Osteoblast (primary cell): ENCODE results near the gene TMEM161B. TPM values are rescaled to one million over a fixed set of nuclear protein-coding genes. Genes with fewer than 3 reads are reported as not detected.
"Not testable (repeated sequence)": the region's sequence is repeated elsewhere in the genome, so short reads cannot be mapped to it uniquely, and the experiment has no call there.

ENCODE experiments used
- DNase-seq: peaks from one replicate; pipeline ENCODE4 v3.0.0; 2011; ENCODE audit warnings: low spot score, mixed read lengths; ENCODE audit not compliant: insufficient read length; ENCODE audit errors: missing footprints
- H2AFZ ChIP-seq: 2 replicates; pipeline ENCODE4 v1.6.0; 2011; ENCODE audit warnings: mild to moderate bottlenecking, low read length
- H3K27ac ChIP-seq: 2 replicates; pipeline ENCODE4 v1.5.1; 2011; ENCODE audit warnings: mild to moderate bottlenecking, low read depth, low read length, moderate library complexity
- H3K27me3 ChIP-seq: 2 replicates; pipeline ENCODE4 v1.6.0; 2012; ENCODE audit warnings: mild to moderate bottlenecking, control low read depth, inconsistent platforms, low read length, moderate library complexity; ENCODE audit not compliant: insufficient read depth
- H3K36me3 ChIP-seq: 2 replicates; pipeline ENCODE4 v1.5.1; 2011; ENCODE audit warnings: mild to moderate bottlenecking, low read length, control low read depth, moderate library complexity; ENCODE audit not compliant: insufficient read depth
- H3K4me1 ChIP-seq: 2 replicates; pipeline ENCODE4 v1.5.1; 2011; ENCODE audit warnings: mild to moderate bottlenecking, low read length, control low read depth, moderate library complexity; ENCODE audit not compliant: insufficient read depth
- H3K4me2 ChIP-seq: 2 replicates; pipeline ENCODE4 v1.6.0; 2011; ENCODE audit warnings: mild to moderate bottlenecking, low read length; ENCODE audit not compliant: insufficient read depth
- H3K4me3 ChIP-seq: fragments of 200-600 bp; sonication (generic); 3 replicates; pipeline ENCODE4 v1.5.1; 2012; ENCODE audit warnings: mild to moderate bottlenecking, low read length, inconsistent platforms; ENCODE audit not compliant: insufficient read depth
- H3K79me2 ChIP-seq: 2 replicates; pipeline ENCODE4 v1.6.0; 2012; ENCODE audit warnings: mild to moderate bottlenecking, low read length, control low read depth, inconsistent platforms; ENCODE audit not compliant: insufficient read depth
- H3K9me3 ChIP-seq: 2 replicates; pipeline ENCODE4 v1.5.1; 2011; ENCODE audit warnings: low read depth, low read length, control low read depth
- H4K20me1 ChIP-seq: 2 replicates; pipeline ENCODE4 v1.6.0; 2012; ENCODE audit warnings: mild to moderate bottlenecking, low read length, control low read depth; ENCODE audit not compliant: insufficient read depth
- CTCF ChIP-seq: IDR thresholded peaks from 2 replicates; pipeline ENCODE4 v1.5.1; 2011; ENCODE audit warnings: mild to moderate bottlenecking, low read depth, low read length, moderate library complexity; ENCODE audit errors: extremely low read depth
- total RNA-seq: library from RNA; depleted of rRNA; stranded (reverse); fragments of >200 nt; gene quantifications from 2 replicates; pipeline ENCODE4 v1.2.3, GENCODE V29; 2012

Gene TMEM161B
- total RNA-seq, 1 donor = 17.4 TPM

- Histone ChIP-seq H3K27me3 (no peaks in the 10 kb centered on the region), H3K9me3 (no peaks in the 10 kb centered on the region), H2AFZ (no peak overlapping the region), H3K79me2 (no peaks in the 10 kb centered on the region), H3K36me3 (peaks cover 5% of the 10 kb centered on the region), H3K4me2 (no peak overlapping the region), H3K4me1 (no peaks in the 10 kb centered on the region), H4K20me1 (no peaks in the 10 kb centered on the region), H3K27ac (no peak overlapping the region), H3K4me3 (no peak overlapping the region)
- TF ChIP-seq CTCF = no peak
- DNase-seq = no peak
Measured at GRCh38 chr5:88188458-88189132, 80.0 kb downstream of the TMEM161B start.

- H3K4me2 ChIP-seq = no peak overlapping the region
- H2AFZ ChIP-seq = no peak overlapping the region
- H4K20me1 ChIP-seq = no peaks in the 10 kb centered on the region
- H3K4me3 ChIP-seq = no peak overlapping the region
- no peak for DNase-seq
- H3K79me2 ChIP-seq = no peaks in the 10 kb centered on the region
- no peaks in the 10 kb centered on the region for H3K4me1 ChIP-seq
- no peaks in the 10 kb centered on the region for H3K9me3 ChIP-seq
- no peaks in the 10 kb centered on the region for H3K36me3 ChIP-seq
- no peak for TF ChIP-seq CTCF
- H3K27me3 ChIP-seq = no peaks in the 10 kb centered on the region
- no peak overlapping the region for H3K27ac ChIP-seq
Measured at GRCh38 chr5:88183255-88183654, 85.4 kb downstream of the TMEM161B start.

- not testable (repeated sequence) for H3K4me3 ChIP-seq, H2AFZ ChIP-seq, H4K20me1 ChIP-seq, H3K27ac ChIP-seq, H3K79me2 ChIP-seq, DNase-seq, H3K9me3 ChIP-seq, H3K27me3 ChIP-seq, H3K4me2 ChIP-seq, H3K4me1 ChIP-seq, H3K36me3 ChIP-seq
Measured at GRCh38 chr5:88177486-88177885, 91.2 kb downstream of the TMEM161B start.

GRCh38 chr5:88172847-88173758 is 95.5 kb downstream of the TMEM161B start:
- no peak overlapping the region for H2AFZ ChIP-seq
- no peak for DNase-seq
- H3K4me2 ChIP-seq = no peak overlapping the region

More at GRCh38 chr5:88172847-88173758, 95.5 kb downstream of the TMEM161B start:
- Histone ChIP-seq H3K4me1 (no peaks in the 10 kb centered on the region), H3K79me2 (no peaks in the 10 kb centered on the region), H4K20me1 (no peaks in the 10 kb centered on the region), H3K27me3 (no peaks in the 10 kb centered on the region), H3K27ac (no peak overlapping the region), H3K36me3 (no peaks in the 10 kb centered on the region), H3K4me3 (no peak overlapping the region), H3K9me3 (no peaks in the 10 kb centered on the region)
- no peak for TF ChIP-seq CTCF
